Measurements from ENCODE around the gene FAM149A.

The FAM149A gene

DNA sequence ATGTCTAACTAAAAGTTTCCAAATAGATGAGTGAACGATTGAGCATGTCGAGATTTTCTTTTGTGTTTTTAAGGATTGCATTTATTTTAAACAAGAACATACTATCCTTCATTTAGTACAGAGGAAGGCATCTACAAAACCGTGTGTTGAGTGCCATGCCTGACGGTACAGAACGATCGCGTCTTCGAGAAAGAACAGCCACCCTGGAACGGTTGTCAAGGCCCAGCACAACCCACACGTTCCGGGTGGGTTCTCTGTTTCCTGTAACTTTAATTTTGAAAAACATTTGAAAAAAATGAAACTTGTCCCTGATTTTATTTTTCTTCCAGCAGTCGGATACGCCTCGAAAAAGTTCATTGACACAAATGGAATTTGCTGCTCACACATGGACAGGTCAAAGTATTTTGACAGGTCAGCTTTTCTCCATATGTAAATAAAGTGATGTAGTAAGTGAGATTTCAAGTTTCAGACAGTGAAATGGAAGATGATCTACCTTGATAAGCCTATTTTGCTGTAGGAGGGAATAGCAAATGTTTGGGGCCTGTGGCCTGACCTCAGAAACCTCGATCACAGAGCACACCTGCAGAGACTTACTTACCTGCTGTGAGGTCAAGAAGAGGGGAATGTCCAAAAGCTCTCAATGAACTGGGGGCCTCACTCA is 62.5 kb downstream of the FAM149A start:
- DNase-seq, result no peak

DNA sequence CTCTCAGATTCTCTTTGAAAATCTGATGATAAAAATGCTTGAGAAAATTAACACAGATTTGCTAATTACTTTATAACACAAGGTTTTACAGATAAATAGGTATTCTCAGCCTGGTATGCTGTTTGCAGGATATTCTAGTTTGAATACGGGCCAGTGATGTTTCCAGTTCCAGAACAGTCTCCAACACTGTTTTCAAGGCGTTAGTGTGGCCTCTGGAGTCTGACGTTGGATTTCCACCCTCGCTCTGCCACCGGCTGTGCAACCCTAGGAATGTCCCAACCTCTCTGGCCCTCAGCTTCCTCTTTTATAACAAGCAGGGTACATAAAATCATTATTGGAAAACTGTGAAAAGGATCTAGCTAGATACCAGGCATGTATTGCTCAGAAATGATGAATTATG is 63.1 kb downstream of the FAM149A start:
- no peak for DNase-seq

DNA sequence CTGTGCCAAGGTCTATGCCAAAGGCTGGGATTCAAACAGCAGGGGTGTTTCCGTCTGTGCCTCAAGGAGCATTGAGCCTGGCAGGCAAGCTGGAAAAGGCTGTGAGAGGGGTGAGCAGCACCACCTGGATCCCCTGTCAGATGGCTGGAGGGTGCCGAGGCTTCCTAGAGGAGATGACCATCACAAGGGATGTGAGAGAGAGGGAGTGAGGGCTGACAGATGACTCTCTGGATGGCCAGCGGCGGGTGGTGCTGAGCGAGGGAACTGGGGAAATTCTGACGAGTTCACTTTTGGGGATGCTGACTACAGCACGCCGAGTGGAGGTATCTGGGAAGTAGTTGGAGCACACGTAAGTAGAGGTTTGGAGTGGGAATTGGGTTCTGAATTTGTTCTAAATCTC is 64.2 kb downstream of the FAM149A start:
- DNase-seq, result no peak

DNA sequence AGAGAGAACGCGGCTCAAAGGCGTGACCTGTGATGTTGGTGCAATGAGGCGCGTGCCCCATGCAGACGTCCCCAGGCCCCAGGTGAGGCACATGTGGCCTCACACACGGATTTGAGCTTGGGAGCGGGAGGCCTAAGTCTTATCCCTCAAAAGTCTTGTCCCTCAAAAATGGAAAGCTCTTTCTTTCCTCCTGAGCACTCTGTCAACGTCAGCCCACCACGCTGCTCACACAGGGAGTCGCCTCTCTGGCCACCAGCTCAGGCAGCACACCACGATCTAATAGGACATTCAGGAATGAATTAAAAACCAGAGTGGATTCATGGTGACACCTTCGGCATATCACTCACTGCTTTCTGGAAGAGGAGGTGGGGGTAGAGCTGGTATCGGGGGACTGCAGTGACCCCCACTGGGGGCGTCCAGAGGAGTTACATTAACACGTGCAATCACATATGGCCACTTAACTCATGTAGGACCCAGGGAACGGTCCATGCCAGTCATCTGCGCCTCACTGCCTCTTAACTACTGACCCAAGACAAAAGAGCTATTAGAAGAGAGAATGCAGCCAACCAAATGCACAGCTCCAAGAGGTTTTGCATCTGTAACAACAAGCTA is 64.9 kb downstream of the FAM149A start:
- no peak for DNase-seq

DNA sequence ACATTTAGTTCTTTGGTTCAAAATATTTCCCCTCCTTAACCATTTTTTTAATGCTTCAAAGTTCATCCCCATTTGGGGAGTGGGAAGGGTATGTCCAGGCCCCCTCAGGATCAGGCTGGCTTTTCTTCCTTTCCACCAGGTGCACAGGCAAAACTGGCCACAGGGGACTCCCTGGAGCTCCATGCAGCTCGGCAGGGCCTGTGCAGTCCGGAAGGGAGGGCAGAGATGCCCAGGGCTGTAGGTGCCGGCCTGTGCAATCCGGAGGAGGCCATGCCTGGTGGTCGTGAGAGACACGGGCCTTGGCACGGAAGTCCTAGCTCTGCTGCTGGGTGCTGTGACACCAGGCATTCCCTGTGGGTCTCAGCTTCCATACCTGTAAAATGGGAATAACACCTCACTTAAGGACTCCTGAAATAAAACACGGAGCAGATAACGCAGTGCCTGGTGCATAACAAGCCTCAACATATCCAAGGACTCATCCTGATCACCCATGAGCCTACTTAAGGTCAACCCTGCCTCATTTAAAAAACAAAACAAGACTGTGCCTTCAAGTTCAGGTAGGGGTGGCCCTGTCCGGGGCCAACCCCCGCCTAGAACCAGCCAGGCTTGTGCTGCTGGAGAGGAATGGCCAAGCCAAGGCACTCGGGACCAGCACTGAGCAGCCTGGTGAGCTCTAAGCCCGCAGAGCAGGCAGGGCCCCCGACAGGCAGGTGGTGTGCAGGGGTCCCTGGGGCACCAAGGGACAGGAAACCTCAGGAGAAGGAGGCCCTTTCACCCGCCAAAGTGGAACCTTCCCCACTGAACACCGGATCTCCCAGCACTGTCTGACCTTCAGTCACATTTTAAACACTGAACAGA is 65.7 kb downstream of the FAM149A start:
- no peak for DNase-seq

DNA sequence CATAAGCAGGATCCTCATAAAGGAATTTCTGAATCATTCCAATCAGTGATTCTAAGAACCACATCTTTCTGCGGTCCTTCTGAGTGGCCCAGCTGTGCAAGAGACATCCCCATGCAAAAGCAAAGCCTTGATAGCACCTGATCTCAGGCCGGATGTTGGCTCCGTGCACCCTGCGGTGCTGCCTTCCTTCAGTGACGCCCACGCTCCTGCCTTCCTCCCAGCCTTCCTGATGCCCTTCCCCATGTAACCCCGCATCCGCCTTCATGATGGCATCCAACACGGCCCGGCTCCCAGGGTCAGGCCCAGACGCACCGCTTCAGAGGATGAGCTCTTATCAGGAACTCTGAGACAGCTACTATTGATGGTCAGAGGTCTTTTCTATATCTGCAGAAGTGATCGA is 66.5 kb downstream of the FAM149A start:
- no peak for DNase-seq

DNA sequence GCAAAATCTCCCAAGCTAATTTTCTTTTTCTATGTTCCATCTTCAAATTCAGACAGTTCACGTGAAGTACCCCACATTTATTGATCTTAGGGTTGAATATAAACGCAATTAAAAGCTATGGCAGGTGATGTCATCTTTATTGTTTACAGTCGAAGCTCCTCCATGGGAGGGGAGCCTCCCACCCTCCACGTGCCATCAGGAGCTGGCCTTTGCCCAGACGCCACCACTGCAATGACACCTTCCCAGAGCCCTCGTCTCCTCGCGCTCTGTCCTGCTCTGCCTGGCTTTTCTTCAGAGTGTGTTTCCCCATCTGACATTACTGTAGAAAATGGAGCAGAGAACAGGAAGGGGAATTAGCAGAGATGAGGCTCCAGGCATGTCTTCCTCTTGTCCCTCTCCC is 68.0 kb downstream of the FAM149A start:
- DNase-seq, result no peak

DNA sequence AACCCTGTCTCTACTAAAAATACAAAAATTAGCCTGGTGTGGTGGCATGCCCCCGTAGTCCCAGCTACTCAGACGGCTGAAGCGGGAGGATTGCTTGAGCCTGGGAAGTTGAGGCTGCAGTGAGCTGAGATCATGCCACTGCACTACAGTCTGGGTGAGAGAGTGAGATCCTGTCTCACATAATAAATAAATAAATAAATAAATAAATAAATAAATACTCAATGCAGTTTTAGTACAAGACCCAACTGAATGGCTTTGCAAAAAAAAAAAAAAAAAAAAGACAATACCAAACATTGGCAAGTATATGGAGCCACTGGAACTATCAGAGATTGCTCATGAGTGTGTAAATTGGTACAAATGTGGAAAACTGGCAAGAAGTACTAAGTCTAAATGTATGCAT is 83.6 kb downstream of the FAM149A start:
- no peak for DNase-seq

DNA sequence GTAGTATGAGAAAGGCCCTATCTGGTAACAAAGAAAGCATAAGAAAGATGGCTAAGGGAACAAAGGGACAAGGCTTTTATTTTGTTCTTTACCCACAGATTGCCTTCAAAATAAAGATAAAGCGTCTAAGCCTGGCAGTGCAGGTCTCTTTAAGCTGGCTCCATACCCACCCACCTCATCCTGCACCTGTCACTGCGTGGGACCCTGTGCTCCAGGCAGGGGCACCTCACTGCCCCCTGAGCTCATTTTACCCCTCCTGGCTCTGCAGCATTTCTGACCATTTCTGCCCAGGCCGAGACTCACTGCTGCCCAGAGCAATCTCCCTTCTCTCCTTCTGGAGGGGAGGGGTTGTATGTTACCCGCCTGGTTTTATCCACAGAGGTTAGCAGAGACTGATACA is 85.2 kb downstream of the FAM149A start:
- DNase-seq, result no peak

DNA sequence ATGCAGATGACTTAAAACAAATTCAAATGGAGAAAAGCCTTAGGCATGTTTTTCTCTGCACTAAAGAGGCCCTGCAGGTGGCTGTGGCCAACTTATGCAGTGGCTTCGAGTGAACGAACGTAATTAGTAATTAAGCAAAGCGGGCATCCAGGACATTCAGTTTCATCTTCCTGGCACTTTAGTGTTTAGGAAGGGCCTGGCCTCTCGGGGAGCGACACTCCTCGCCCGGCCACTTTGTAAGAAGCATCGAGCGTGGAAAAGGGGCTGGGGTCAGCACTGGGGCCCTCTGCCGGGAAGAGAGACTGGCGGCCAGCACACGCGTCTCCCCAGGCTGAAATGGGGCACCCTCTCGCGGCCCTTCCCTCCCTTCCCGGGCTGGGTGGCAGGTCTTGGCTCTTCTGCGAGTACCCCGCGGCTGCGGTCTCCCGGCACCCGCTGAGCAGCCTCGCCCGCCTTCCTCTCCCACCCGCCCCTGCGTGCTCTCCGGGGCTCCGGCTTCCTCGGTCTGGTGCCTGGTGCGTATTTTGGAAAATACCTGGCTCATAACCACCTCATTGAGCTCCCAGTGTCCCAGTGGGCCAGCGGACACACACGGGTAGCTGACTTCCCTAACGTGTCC is 86.2 kb downstream of the FAM149A start:
- no peak for DNase-seq

DNA sequence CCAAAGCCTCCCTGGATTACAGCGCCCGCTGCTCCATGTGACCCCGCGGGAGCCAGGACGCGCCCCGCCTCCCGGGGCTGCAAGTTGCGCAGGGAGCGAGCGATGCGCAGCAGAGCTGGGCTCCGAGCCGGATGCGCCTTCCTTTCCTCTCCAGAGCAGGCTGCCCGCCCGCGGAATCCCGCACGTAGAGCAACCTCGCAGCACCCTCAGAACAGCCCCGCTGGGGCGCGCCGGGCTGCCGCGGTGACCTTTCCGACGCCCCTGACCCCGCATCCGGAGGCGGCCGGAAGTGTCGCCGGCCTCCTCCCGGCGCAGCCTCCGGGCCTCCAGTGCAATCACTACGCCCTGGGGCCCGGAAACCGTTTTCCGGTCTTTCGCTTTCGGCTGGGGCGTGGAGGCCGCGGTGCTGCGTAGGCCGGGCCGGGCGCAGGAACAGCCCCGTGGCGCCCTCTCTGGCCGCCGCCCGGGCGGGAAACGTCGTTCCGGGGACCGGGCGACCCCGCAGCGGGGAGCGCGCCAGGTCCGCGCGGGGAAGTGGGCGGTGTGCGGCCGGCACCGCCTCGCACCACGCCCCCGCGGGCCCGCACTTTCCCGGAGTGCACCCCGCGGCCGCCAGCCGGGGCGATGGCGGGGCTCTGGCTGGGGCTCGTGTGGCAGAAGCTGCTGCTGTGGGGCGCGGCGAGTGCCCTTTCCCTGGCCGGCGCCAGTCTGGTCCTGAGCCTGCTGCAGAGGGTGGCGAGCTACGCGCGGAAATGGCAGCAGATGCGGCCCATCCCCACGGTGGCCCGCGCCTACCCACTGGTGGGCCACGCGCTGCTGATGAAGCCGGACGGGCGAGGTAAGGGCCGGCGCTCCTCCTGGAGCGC is 86.9 kb downstream of the FAM149A start, which contains the start of gene CYP4V2:
Gene CYP4V2 (plus strand): TSS at position 368 of the 866 bp plus-strand sequence. CDS start 257 bp downstream, at position 625.
- peak; percentile 71 for DNase-seq

DNA sequence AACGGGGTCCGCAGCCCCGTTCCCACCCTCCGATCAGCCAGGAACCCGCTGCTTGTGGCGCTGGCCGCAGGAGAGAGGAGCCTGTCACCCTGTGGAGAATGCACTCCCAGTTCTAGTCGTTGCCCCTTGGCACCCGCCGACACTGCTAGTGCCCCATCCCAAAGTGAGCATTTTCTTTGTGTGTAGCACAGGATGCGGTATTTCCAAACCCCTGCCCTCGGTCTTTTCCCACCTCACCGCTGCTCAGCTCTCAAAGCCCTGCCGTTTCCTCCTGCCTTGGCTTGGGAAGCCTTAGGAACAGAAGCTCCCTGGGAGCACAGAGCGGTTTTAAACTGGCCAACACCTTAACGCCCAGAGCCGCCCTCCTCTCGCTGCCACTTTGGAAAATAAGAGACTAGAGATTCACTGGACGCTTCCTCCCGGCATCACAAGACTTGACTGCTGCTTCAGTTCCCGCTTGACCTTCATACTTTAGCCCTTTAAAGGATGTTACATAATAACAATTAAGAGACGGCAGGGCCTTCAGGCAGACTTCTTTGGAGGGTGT is 87.6 kb downstream of the FAM149A start:
- no peak for DNase-seq

DNA sequence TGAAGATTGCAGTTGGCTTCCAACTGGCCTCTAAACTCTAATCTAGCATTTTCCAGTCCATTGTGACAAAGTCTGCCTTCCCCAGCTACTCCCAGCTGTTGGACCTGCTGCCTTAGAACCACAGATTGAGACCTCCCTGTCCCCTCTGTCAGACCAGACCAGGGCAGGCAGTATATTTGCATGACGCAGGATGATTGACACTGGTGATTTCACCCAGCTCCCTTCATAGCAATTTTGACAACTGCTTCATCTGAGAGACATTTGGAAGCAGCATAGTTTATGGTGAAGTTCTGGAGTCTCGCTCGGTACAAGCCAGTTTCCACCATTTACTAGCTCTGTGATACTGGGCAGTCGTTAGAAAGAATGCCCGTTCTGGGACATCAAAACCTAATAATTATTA is 89.3 kb downstream of the FAM149A start:
- DNase-seq, result no peak

DNA sequence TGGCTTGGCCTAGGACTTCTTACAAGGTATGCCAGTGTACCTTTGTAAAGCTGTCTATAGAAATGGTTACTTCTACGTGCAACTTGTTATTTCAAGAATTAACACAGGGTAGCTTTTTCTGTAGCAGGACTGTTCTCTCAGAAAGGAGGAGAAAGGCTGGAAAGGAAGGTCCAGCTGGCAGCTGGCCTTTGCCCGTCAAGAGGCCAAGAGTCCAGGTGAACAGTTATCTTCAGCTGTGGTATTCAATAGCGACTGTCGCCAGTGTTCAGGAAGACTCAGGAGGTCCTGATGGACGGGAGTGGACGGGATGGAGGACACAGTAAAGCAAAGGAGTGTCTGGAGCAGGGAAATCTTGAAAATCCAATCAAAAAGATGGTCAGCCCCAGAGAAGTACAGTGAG is 91.6 kb downstream of the FAM149A start:
- no peak for DNase-seq

DNA sequence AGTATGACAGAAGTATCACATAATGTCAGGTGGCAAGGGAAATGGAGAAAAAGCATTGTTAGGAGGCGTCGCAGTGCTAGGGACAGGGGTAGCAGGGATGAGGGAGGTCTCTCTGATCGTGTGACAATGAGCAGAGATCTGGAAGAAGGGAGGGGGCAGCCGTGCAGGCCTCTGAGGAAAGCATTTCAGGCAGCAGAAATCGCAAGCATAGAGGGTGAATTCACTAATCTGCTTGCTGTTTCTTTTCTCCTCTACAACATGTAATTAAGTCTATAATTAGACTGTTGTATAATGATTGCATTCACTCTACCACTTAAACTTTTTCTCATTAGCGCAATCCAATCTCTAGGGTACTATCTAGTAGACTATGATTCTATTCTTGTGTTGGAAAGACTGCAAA is 96.0 kb downstream of the FAM149A start:
- DNase-seq, result no peak

DNA sequence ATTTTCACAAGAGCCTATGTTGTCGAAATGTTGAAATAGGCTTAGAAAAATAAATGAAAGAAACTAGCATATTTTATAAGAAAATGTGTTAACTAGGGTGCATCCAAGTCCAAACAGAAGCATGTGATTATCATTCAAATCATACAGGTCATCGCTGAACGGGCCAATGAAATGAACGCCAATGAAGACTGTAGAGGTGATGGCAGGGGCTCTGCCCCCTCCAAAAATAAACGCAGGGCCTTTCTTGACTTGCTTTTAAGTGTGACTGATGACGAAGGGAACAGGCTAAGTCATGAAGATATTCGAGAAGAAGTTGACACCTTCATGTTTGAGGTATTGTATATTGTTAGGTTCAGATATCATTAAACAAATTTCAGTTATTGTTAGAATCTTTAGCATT is 96.5 kb downstream of the FAM149A start:
- DNase-seq, result no peak

DNA sequence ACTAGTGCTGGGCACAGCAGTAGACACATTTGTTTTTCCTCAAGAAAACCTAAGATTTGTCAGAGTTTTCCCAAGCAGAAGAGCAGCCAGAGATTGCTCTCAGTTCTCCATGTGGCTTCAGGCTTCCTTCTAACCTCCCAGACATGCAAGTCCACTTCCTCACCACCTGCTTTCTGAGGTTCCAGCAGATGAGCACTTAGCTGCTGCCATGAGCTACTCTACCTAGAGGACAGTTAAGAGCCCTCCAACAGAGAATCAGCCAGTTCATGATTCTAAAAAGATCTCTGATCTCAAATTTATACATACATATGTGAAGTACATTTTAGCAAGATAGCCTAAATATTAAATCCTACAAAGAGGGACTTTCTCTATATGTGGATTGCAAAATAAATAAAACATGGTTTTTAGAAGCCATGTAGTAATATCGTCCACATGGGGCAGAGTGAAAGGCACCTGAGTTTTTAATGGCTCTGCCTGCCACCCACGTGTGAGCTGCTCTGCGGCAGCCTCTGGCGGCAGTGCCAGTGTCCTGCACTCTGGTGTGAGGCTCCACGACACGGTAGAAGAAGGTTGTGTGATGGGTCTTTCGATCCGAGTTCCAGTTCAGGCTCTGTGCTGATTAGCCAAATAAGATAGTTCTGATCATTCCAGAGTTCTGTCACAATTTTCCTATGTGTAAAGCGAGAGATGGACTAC is 97.2 kb downstream of the FAM149A start:
- DNase-seq, result peak; percentile 23

DNA sequence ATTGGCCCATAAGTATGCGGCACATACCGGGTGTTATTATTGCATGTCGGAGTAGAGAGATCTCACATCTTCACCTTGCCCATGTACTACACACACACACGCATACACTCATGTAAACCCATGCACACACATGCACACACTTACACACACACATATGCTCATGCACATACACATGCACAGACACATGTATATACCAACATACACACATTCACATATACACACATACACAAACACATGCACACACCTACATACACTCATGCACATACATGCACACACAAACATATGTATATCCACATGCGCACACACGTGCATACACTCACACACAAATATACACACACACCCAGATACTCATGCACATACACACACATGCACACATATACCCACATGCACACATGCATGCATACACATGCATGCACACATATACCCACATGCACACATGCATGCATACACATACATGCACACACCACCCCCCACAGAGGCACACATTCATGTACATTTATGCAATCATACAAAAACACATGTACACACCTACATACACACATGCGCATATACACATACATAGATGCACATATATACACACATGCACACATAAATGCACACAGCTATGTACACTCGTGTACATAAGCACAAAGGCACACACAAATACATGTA is 98.1 kb downstream of the FAM149A start:
- no peak for DNase-seq

DNA sequence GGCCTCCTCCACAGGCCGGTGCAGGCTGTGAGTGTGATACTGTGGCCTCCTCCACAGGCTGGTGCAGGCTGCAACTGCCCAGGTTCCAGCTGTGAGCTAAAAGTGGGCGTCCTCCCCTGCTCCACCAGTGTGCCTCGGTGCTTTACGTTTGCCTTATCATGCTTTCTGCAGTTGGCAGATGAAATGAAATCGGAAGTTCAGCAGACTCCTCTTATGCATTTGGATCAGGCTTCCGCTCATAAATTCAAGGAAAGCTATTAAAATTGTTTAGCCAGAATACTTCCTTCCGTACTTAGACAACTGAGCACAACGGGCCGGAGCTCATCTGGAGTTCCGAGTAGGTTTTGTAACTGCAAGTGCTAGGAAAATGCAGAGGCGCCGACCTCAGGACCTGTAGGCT is 98.9 kb downstream of the FAM149A start:
- peak; percentile 62 for DNase-seq

DNA sequence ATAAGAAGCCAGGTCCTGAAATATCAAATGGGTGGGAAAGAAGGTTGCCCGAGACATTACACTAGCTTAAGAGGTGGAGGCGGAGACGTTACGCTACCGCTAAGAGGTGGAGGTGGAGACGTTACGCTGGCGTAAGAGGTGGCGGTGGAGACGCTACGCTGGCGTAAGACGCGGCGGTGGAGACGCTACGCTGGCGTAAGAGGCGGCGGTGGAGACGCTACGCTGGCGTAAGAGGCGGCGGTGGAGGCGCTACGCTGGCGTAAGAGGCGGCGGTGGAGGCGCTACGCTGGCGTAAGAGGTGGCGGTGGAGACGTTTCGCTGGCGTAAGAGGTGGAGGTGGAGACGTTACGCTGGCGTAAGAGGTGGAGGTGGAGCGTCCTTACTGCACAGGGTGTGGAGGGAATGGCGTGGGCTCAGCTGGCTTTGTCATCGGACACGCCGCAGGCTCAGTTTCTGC is 99.6 kb downstream of the FAM149A start:
- DNase-seq, result peak; percentile 74

DNA sequence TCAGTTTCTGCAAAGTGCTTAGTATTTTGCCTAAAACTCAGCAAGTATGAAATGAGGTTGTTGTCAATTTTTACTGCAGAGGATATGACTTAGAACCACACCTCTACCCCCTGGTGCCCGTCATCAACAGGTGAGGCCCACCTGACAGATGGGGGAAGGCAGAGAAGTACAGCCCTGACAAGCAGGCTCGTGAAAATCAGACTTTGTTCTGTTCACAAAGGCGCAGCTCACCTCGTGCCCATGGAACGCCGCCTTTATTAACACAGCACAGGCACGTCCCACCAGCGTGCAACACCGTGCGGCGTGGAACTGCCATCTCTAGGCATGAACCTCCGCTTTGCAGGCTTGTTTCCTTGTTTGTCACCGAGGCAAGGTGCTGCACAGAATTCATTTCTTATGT is 100.2 kb downstream of the FAM149A start:
- no peak for DNase-seq
